GM19043 (cell line): ENCODE data around the gene B4GALT6.

Experiments used
- ATAC-seq: cut with Tn5 transposase; IDR thresholded peaks from one replicate; pipeline ENCODE4 v1.9.1; 2021; ENCODE audit warnings: low read depth; ENCODE audit not compliant: unreplicated experiment

B4GALT6 gene

DNA sequence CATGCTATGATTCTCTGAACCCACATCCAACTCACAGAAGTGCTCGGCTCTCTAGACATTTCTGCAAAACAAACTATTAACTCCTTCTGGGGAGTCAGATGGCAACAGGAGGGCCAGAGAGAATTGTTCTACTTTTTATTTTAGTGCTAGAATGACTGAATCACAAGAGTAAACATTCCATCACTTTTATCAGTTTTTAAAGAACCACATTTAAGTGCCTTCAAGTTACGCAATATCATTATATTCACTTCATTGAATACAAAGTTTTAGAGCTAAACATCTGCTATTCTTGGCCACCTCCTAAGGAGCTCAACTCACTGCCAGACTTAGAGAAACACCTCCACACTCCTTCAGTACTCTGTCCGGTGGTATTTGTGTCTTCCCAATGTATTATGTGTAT is 22.4 kb downstream of the B4GALT6 start:
- no peak for ATAC-seq

DNA sequence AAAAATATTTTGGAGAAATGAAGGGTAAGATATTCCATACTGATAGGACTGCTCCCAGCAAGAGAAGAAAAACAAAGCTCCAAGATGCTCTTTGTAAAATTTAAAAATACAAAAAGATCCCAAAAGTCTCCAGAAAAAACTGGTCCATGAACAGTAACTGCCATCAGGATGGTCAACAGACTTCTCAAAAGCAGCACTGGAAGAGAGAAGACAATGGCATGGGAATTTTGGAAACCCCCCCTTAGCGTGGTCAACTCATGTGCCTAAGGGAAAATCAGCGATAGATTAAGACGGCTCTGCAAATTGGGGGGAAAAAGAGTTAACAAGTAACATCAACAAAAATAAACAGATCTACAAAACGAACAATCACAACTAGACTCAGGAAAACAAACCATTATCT is 23.6 kb downstream of the B4GALT6 start:
- no peak for ATAC-seq

DNA sequence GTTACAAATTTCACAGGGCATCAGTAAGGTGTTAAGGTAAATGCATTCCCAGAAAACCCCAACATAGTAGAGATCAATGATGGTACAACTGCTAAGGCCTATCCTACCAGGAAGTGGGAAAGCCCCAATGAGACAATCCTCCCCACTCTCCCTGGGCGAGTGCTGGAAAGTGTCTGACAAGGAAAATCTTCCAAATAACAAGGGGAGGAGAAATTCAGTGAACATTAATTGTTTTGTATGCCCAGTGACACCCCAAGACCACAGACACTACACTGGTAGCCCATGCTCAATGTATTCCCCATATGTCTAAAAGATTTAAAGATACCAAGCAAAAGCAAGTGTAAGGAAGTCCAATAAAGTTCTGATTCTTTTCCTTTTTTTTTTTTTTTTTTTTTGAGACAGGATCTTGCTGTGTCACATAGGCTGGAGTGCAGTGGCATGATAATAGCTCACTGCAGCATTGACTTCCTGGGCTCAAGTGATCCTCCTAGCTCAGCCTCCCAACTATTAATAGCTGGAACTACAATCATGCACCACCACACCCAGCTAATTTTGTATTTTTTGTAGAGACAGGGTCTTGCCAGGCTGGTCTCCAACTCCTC is 24.7 kb downstream of the B4GALT6 start:
- no peak for ATAC-seq

GRCh38 chr18:31658670-31659575 is 25.5 kb downstream of the B4GALT6 start:
- ATAC-seq = peak; percentile 62

DNA sequence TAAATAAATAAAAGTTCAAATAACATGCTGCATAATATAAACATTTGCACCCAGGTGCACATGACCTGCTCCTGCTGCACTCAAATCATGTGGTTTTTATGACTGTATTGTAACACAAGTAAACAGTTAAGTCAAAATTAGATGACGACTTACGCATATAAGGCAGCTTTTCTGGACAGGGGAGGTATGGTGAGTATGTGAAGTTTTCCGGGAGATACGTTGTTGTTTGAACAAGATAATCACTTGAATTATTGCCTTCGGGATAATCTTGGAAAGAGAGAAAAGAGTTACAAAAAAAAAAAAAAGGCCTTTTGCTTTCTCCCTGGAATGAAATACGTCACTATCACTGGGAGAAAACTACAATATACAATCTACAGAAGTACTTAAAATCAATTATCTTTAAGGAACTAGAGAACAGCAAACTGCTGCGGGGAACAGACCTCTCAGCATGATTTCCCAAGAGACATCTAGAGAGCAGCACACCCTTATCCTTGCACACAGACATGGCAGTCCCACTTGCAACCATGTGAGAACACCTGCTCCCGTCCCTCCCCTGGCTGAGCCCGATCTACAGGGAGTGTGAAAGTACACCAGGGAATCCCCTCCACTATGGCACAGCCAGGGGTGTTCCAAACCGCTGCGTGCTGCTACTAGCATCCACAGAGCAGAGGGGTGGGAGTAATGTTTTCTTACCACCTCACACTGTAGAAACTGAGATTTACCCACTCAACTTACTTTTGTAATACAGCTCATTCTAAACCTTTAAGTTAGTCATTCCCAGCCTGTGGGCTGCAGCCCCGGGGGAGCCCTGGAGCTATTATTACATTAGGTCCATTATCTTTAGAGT is 26.3 kb downstream of the B4GALT6 start:
- ATAC-seq = peak; percentile 70

DNA sequence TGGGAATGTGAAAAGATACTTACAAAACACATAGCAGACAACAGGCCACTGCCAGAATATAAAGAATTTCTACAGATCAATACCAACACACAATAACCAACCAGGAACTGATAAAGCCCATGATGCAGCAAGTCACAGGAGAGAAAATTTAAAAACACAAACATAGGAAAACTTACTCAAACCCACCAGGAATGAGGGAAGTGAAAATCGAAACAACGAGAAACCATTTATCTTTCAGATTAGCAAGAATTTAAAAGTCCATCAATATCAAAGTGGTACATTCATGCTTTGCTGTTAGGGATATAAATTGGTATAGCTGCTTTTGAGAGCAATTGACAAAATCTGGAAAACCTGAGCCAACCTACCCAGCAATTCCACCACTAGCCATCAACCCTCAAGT is 27.6 kb downstream of the B4GALT6 start:
- ATAC-seq = no peak

DNA sequence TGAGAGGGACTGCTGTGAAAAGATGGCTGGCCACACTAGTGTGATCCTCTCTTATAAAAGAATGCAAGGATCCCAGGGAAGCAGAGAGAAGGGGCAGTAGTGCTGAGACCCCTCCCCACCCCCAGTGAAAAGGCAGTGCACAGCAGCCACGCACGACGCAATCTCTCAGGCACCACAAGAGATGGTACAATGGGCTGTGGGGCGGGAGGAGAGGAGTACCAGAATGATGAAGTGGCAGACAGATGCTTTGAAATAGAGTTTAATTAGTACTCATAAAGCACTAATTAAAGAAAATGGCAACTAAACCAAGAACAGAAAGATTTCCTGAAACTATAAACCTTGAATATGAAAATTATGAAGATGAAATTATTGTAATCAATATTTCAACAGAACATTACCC is 29.0 kb downstream of the B4GALT6 start:
- no peak for ATAC-seq

GRCh38 chr18:31652877-31653276 is 31.5 kb downstream of the B4GALT6 start:
- ATAC-seq = no peak

DNA sequence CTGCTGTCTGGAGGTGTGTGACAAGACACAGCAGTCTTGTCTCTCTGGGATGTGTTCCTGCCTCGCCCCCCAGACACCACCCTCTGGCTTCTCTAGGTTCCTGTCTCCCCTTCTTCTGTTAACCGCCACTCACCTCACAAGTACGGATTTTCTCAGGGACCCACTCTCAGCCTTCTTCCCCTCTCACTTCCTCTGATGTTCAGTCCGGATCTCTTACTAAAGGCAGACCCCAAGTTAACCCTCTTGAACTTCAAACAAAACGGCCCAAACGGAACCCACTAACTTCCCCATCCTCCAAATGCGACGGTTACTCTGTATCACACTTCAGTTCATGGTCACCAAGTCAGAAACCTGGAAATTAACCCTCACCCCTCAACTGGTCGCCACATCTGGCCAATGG is 32.0 kb downstream of the B4GALT6 start:
- no peak for ATAC-seq

- ATAC-seq = no peak
These were observed 33.0 kb downstream of the B4GALT6 start for GRCh38 chr18:31651369-31651768.

GRCh38 chr18:31649978-31650719 is 34.2 kb downstream of the B4GALT6 start:
- ATAC-seq = peak; percentile 34

- ATAC-seq = no peak
These were observed 34.9 kb downstream of the B4GALT6 start for GRCh38 chr18:31649449-31649848.

DNA sequence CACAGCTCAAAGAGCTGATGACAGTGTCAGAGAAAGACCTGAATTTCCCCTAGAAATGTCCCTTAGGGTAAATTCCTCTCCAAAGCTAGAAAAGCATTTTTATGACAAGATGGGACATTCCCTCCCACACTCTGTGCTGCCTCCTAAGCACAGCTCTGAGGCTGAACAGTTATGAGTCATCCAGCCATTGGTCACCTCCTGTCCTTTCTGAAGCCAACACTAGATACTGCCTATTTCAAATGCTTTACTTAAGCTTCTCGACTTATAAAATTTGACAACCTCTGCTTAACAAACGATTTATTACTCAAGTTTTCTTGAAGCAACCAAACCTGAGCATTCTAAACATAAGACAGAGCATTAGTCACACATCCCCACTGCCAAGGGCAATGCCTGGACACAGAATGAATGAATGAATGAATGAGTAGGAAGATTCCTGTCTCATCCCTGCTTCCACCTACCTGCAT is 35.4 kb downstream of the B4GALT6 start:
- ATAC-seq = peak; percentile 60

GRCh38 chr18:31648458-31648857 is 35.9 kb downstream of the B4GALT6 start:
- ATAC-seq = no peak

GRCh38 chr18:31647127-31647753 is 37.1 kb downstream of the B4GALT6 start:
- no peak for ATAC-seq

DNA sequence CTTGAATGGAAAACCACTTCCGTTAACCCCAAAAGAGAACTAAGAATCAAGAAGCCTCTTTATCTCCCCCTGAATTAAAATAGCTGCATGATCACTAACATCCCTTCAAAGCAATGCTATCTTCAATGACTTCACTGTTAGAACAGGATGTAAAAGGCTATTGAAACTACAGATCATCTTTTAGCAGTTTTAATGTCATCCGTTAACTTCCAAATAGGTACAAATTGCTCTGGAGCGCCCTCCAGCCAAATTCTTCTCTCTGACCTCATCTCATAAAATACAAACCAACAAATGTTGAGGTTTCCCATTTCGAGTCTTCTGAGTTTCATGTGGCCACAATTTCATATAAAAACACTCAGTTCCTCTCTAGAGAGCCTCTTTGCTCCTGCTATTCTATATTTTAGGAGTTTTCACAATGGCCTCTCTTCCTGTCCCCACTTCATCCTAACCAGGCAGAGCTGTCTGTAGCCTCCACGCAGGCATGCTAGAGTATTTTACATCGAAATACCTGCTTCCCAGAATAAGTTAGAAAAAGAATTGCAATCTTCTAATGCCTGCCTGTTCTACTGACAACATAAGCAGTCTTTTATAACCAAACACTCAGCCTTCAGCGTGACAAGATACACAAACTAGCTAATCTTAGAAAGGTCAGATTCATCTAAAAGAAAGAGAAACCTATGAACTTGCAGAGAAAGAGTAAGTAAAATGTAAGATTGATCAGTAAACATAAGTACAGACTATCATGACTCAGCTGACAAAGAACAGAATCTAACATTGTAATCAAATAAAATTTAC is 37.9 kb downstream of the B4GALT6 start:
- peak; percentile 28 for ATAC-seq

DNA sequence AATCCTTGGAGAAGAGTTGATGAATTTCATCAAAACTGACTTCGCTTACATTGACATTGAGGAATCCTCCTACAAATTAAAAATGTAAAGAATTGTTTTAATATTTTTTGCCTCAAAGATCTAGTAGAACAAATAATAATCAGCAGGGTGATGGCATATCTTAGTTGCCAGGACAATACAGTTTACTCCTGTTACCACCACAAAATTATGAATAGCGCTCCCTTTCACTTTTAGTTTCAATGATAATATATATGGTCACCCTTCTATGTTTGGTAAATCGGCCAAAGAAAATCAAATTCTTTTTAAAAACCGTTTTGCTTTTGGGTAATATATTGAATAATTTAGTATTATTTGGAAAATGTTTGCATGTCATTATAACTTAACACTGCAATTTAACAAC is 39.0 kb downstream of the B4GALT6 start:
- ATAC-seq = no peak

- no peak for ATAC-seq
These were observed 41.4 kb downstream of the B4GALT6 start for GRCh38 chr18:31643003-31643402.

GRCh38 chr18:31637445-31637844 is 46.9 kb downstream of the B4GALT6 start:
- no peak for ATAC-seq
